PC-9 (cell line): ENCODE data around the gene ETFA.

Source experiments
- EZH2 ChIP-seq: fragments of 200-600 bp; sonication (generic); IDR thresholded peaks from 2 replicates; pipeline ENCODE4 v1.8.0; 2017; ENCODE audit warnings: antibody characterized with exemption, low read depth
- TF ChIP-seq, protein P1 (sequence below): fragments of 200-600 bp; sonication (generic); conservative IDR thresholded peaks from 2 replicates; pipeline ENCODE4 v1.6.1; 2017; ENCODE audit warnings: mixed run types, antibody characterized with exemption, mild to moderate bottlenecking, moderate library complexity

DNA sequence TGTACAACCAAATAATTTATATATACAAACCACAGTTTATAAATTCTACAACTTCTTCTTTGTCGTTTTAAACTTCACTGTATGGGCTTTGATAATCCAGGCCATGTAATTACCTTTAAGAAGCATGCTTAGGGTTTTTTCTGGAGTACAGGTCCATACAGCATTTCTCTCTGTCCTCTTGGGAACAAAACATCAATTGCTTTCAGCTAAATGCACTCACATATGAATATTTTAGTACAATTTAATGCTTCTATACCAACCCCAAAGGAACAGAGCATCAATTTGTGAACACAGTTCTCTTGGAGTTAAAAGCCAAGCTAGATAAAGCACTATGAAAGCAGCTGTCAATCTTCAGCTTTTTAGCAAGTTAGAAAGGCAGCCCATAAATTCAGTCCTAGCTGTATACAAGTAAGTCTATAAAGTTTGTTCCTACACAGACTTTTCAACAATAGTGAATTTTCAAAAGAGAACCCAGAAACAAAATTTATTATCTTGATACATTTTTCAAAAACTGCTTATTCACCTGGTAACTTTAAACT, 66.1 kb downstream of the ETFA start:
- TF ChIP-seq, protein P1, sequence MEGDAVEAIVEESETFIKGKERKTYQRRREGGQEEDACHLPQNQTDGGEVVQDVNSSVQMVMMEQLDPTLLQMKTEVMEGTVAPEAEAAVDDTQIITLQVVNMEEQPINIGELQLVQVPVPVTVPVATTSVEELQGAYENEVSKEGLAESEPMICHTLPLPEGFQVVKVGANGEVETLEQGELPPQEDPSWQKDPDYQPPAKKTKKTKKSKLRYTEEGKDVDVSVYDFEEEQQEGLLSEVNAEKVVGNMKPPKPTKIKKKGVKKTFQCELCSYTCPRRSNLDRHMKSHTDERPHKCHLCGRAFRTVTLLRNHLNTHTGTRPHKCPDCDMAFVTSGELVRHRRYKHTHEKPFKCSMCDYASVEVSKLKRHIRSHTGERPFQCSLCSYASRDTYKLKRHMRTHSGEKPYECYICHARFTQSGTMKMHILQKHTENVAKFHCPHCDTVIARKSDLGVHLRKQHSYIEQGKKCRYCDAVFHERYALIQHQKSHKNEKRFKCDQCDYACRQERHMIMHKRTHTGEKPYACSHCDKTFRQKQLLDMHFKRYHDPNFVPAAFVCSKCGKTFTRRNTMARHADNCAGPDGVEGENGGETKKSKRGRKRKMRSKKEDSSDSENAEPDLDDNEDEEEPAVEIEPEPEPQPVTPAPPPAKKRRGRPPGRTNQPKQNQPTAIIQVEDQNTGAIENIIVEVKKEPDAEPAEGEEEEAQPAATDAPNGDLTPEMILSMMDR, result no peak
- TF ChIP-seq EZH2, result no peak
